Adrenal gland (tissue), 5 donors: ENCODE measurements around the gene CAMKMT.

Experiments
- CTCF ChIP-seq, 6 experiments: fragments of 450-650 bp in 4 of 6; fragments of 200-600 bp in 2 of 6; sonication (generic) in 1 of 6; IDR thresholded peaks; 1 replicate in 5 of 6; 2 replicates in 1 of 6; pipeline versions ENCODE4 v1.5.1 to v1.8.0; 2016 to 2021; ENCODE audit warnings: antibody characterized with exemption in 6 of 6, mild to moderate bottlenecking in 2 of 6, moderate library complexity in 1 of 6
- POLR2A ChIP-seq, 2 donors: fragments of 450-650 bp; IDR thresholded peaks; one replicate each; pipeline ENCODE4 v1.6.1; 2017; ENCODE audit warnings: antibody characterized with exemption in 2 of 2, mild to moderate bottlenecking in 2 of 2, moderate library complexity in 1 of 2
- donor health status: DM: no; HTN: no; CAD: no.

GRCh38 chr2:44707945-44708660 lies 346.4 kb downstream of the CAMKMT start:
- TF ChIP-seq CTCF (IDR thresholded peaks at IDR 0.05) (no peak), POLR2A (IDR thresholded peaks at IDR 0.05) (no peak)
